ENCODE measurements around the gene HTR3B. TPM values are rescaled to one million over a fixed set of nuclear protein-coding genes. Genes with fewer than 3 reads are reported as not detected.

Gene HTR3B
- polyA plus RNA-seq, 3 donors, result 0.04 to 0.14 TPM; not detected in 1

DNA sequence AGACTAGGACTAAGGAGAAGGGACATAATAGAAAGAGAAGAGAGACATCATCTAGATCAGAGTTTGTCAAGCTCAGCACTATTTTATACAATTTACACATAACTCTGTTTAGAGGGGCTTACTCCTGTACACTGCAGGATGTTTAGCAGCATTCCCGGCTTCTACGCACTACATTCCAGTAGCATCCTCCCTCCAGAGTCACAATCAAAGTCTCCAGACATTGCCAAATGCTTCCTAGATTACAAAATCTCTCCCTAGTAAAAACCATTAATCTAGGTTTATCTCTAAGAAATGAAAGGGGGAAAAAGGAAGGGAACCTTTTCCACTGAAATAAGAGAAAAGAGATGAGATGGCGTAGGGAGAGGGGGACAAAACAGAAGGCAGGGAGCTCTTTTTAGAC is 33.3 kb upstream of the HTR3B start:
- no peaks in the 10 kb centered on the region for H3K36me3 ChIP-seq (replicated peaks in 1 of 2; ENCODE audit: control insufficient read depth in 1 of 2, insufficient read depth in 2 of 2, low read length in 2 of 2)
- Mint-ChIP-seq H3K27me3 (ENCODE audit: low read depth in 3 of 3) (peaks cover 0 to 4% (median 3%) of the 10 kb centered on the region in 3 donors), H3K27ac (no peak overlapping the region), H3K9me3 (peaks cover 0 to 2% (median 0%) of the 10 kb centered on the region in 7 donors), H3K36me3 (peaks cover 10 to 19% of the 10 kb centered on the region in 2 donors), H3K4me1 (peaks cover 26% of the 10 kb centered on the region), H3K4me3 (no peak overlapping the region)
- no peaks in the 10 kb centered on the region for H3K79me2 ChIP-seq (ENCODE audit: insufficient read depth, low read length)
- no peak overlapping the region for H3K9ac ChIP-seq (ENCODE audit: insufficient read depth, low read length, poor library complexity, severe bottlenecking)
- H3K27ac ChIP-seq (ENCODE audit: low read depth in 1 of 2, low read length in 2 of 2), result no peak overlapping the region
- H3K4me2 ChIP-seq (replicated peaks; ENCODE audit: extremely low read depth, low read length, poor library complexity, severe bottlenecking), result no peak overlapping the region
- H3K4me1 ChIP-seq (ENCODE audit: control insufficient read depth in 1 of 2, insufficient read depth in 2 of 2, low read length in 2 of 2), result peaks cover 13 to 20% of the 10 kb centered on the region in 2 donors
- no peaks in the 10 kb centered on the region for H3K27me3 ChIP-seq (ENCODE audit: control insufficient read depth in 2 of 2, insufficient read depth in 2 of 2, low read length in 2 of 2)
- no peaks in the 10 kb centered on the region for H3K9me3 ChIP-seq (replicated peaks in 1 of 2; ENCODE audit: control insufficient read depth in 1 of 2, insufficient read depth in 1 of 2, low read length in 2 of 2)
- 100% methylated on average over 1 of the region's 3 CpGs for WGBS (ENCODE audit: insufficient coverage)
- no peak for DNase-seq
- intact Hi-C loops (cut with micrococcal nuclease), result loop anchor here (10.0 kb wide), 3 partner anchors 97 to 557 kb away; partner anchors contain the start of genes C11orf71 (in 1 of the 2), CLDN25 (in 1 of the 2), RBM7 (in 1 of the 2) and TTC12 (in 1 of the 2)
- no peak overlapping the region for H3K4me3 ChIP-seq (replicated peaks in 1 of 3; ENCODE audit: low read depth in 2 of 3, low read length in 3 of 3)
- TF ChIP-seq, protein P1, sequence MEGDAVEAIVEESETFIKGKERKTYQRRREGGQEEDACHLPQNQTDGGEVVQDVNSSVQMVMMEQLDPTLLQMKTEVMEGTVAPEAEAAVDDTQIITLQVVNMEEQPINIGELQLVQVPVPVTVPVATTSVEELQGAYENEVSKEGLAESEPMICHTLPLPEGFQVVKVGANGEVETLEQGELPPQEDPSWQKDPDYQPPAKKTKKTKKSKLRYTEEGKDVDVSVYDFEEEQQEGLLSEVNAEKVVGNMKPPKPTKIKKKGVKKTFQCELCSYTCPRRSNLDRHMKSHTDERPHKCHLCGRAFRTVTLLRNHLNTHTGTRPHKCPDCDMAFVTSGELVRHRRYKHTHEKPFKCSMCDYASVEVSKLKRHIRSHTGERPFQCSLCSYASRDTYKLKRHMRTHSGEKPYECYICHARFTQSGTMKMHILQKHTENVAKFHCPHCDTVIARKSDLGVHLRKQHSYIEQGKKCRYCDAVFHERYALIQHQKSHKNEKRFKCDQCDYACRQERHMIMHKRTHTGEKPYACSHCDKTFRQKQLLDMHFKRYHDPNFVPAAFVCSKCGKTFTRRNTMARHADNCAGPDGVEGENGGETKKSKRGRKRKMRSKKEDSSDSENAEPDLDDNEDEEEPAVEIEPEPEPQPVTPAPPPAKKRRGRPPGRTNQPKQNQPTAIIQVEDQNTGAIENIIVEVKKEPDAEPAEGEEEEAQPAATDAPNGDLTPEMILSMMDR (IDR thresholded peaks at IDR 0.05), result no peak
- H2AFZ ChIP-seq (ENCODE audit: insufficient read depth, low read depth, low read length, poor library complexity, severe bottlenecking), result no peak overlapping the region
- no peaks in the 10 kb centered on the region for H4K20me1 ChIP-seq (ENCODE audit: insufficient read depth, low read length)

DNA sequence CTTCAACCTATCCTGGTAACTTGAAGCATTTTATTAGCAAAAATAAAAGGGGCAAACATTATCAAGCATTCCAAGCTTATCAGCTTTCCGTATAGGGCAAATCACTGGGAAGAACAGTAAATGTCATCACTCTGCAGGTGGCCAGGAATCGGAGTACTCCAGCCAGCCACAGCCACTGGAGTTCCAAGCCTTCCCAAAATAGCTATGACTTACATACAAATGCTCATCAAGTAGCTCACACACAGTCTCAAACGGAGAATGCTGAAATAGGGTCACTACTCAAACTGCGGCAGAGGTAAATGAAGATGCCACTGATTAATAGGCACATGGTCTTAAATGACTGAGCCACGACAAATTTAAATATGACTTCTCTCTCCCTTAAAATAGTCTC is 31.4 kb upstream of the HTR3B start:
- H3K4me3 ChIP-seq (replicated peaks in 1 of 3; ENCODE audit: low read depth in 2 of 3, low read length in 3 of 3), result no peak overlapping the region
- no peak overlapping the region for H3K27ac Mint-ChIP-seq
- peaks cover 0 to 6% (median 2%) of the 10 kb centered on the region in 7 donors for H3K9me3 Mint-ChIP-seq
- peaks cover 7 to 13% of the 10 kb centered on the region in 2 donors for H3K36me3 Mint-ChIP-seq
- 96% methylated on average over 4 of the region's 5 CpGs for WGBS (ENCODE audit: insufficient coverage)
- no peaks in the 10 kb centered on the region for H3K9me3 ChIP-seq (replicated peaks in 1 of 2; ENCODE audit: control insufficient read depth in 1 of 2, insufficient read depth in 1 of 2, low read length in 2 of 2)
- TF ChIP-seq, protein P1 (IDR thresholded peaks at IDR 0.05), result no peak
- intact Hi-C loops (cut with micrococcal nuclease), result loop anchor here (10.0 kb wide), 3 partner anchors 98 to 558 kb away; partner anchors contain the start of genes C11orf71 (in 1 of the 2), CLDN25 (in 1 of the 2), RBM7 (in 1 of the 2) and TTC12 (in 1 of the 2)
- H3K79me2 ChIP-seq (ENCODE audit: insufficient read depth, low read length), result no peaks in the 10 kb centered on the region
- no peaks in the 10 kb centered on the region for H4K20me1 ChIP-seq (ENCODE audit: insufficient read depth, low read length)
- H3K4me1 Mint-ChIP-seq, result peaks cover 31% of the 10 kb centered on the region
- H3K4me1 ChIP-seq (ENCODE audit: control insufficient read depth in 1 of 2, insufficient read depth in 2 of 2, low read length in 2 of 2), result peaks cover 14 to 31% of the 10 kb centered on the region in 2 donors
- no peak for DNase-seq
- H3K27ac ChIP-seq (ENCODE audit: low read depth in 1 of 2, low read length in 2 of 2), result no peak overlapping the region
- no peak overlapping the region for H2AFZ ChIP-seq (ENCODE audit: insufficient read depth, low read depth, low read length, poor library complexity, severe bottlenecking)
- peaks cover 0 to 4% (median 1%) of the 10 kb centered on the region in 3 donors for H3K27me3 Mint-ChIP-seq (ENCODE audit: low read depth in 3 of 3)
- no peaks in the 10 kb centered on the region for H3K36me3 ChIP-seq (replicated peaks in 1 of 2; ENCODE audit: control insufficient read depth in 1 of 2, insufficient read depth in 2 of 2, low read length in 2 of 2)
- H3K27me3 ChIP-seq (ENCODE audit: control insufficient read depth in 2 of 2, insufficient read depth in 2 of 2, low read length in 2 of 2), result no peaks in the 10 kb centered on the region
- no peak overlapping the region for H3K4me3 Mint-ChIP-seq
- H3K4me2 ChIP-seq (replicated peaks; ENCODE audit: extremely low read depth, low read length, poor library complexity, severe bottlenecking), result no peak overlapping the region
- no peak overlapping the region for H3K9ac ChIP-seq (ENCODE audit: insufficient read depth, low read length, poor library complexity, severe bottlenecking)

Measured in CD14-positive monocyte (primary cell).